ENCODE data around the gene TMCO6. TPM values are rescaled to one million over a fixed set of nuclear protein-coding genes. Genes with fewer than 3 reads are reported as not detected.
"Not testable (repeated sequence)": the region's sequence is repeated elsewhere in the genome, so short reads cannot be mapped to it uniquely, and the experiment has no call there.

TMCO6 gene
- total RNA-seq, 5 donors from 2014 or later (not counting 1 experiment from before 2014, with no cell fraction given), result 24.9 to 56.8 (median 52.2) TPM

DNA sequence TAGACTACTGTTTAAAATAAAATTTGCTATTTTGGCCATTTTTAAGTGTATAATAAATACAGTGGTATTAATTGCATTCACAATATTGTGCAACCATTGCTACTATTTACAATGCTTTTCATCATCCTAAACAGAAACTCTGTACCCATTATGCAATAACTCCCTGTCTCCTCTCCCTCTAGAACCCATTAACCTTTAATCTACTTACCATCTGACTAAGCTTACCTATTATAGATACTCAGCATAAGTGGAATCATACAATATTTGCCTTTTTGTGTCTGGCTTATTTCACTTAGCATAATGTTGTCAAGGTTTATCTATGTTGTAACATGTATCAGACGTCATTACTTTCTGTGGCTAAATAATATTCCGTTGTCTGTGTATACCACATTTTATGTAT lies 32.2 kb upstream of the TMCO6 start:
- Mint-ChIP-seq H3K27me3 (peaks cover 4 to 9% of the 10 kb centered on the region in 2 donors), H3K36me3 (no peaks in the 10 kb centered on the region), H3K4me1 (peaks cover 7 to 9% (median 9%) of the 10 kb centered on the region in 3 donors), H3K9me3 (no peaks in the 10 kb centered on the region), H3K27ac (no peak overlapping the region), H3K4me3 (no peak overlapping the region)
- CTCF ChIA-PET, result interaction anchor here in 1 of 2 donors (0.7 kb wide), 1 partner anchor 30 kb away, joined by 3 read pairs; no protein-coding TSS in a partner anchor
- peaks cover 0 to 5% of the 10 kb centered on the region in 2 experiments for H3K27me3 ChIP-seq (replicated peaks in 1 of 2; ENCODE audit: control insufficient read depth in 2 of 2, extremely low read depth in 1 of 2, insufficient read depth in 2 of 2, low read length in 1 of 2)
- H3K4me1 ChIP-seq (ENCODE audit: control insufficient read depth in 1 of 2, extremely low read depth in 1 of 2, insufficient read depth in 2 of 2, low read length in 2 of 2), result peaks cover 0 to 6% of the 10 kb centered on the region in 2 experiments
- ATAC-seq (replicated peaks in 1 of 4) (no peak), DNase-seq (no peak)
- WGBS (ENCODE audit: insufficient coverage), result no CpG with 5 or more reads among the region's 2 CpGs
- no peaks in the 10 kb centered on the region for H3K9me3 ChIP-seq
- no peak overlapping the region for H3K4me3 ChIP-seq (ENCODE audit: control insufficient read depth in 1 of 2, extremely low read depth in 1 of 2, low read length in 1 of 2)
- H3K36me3 ChIP-seq (ENCODE audit: control insufficient read depth in 2 of 2, extremely low read depth in 1 of 2, insufficient read depth in 1 of 2, low read length in 1 of 2), result no peaks in the 10 kb centered on the region
- POLR2A ChIA-PET, result no interaction called here
- H3K27ac ChIP-seq (ENCODE audit: low read length), result no peak overlapping the region

GRCh38 chr5:140608722-140609121 lies 30.5 kb upstream of the TMCO6 start:
- Mint-ChIP-seq H3K36me3 (no peaks in the 10 kb centered on the region), H3K27me3 (peaks cover 11 to 14% of the 10 kb centered on the region in 2 donors), H3K4me3 (no peak overlapping the region), H3K9me3 (no peaks in the 10 kb centered on the region), H3K27ac (no peak overlapping the region), H3K4me1 (peaks cover 8 to 17% (median 15%) of the 10 kb centered on the region in 3 donors)
- H3K9me3 ChIP-seq, result no peaks in the 10 kb centered on the region
- H3K4me1 ChIP-seq (ENCODE audit: control insufficient read depth in 1 of 2, extremely low read depth in 1 of 2, insufficient read depth in 2 of 2, low read length in 2 of 2), result peaks cover 0 to 6% of the 10 kb centered on the region in 2 experiments
- H3K27ac ChIP-seq (ENCODE audit: low read length), result no peak overlapping the region
- no peak for ATAC-seq (replicated peaks in 1 of 4)
- ChIA-PET POLR2A (no interaction called here), CTCF (interaction anchor here in 1 of 2 donors (0.5 kb wide), 1 partner anchor 21 kb away, joined by 4 read pairs; no protein-coding TSS in a partner anchor)
- H3K4me3 ChIP-seq (ENCODE audit: control insufficient read depth in 1 of 2, extremely low read depth in 1 of 2, low read length in 1 of 2), result no peak overlapping the region
- peaks cover 0 to 14% of the 10 kb centered on the region in 2 experiments for H3K27me3 ChIP-seq (replicated peaks in 1 of 2; ENCODE audit: control insufficient read depth in 2 of 2, extremely low read depth in 1 of 2, insufficient read depth in 2 of 2, low read length in 1 of 2)
- no peaks in the 10 kb centered on the region for H3K36me3 ChIP-seq (ENCODE audit: control insufficient read depth in 2 of 2, extremely low read depth in 1 of 2, insufficient read depth in 1 of 2, low read length in 1 of 2)
- DNase-seq, result no peak

GRCh38 chr5:140609126-140609525 lies 30.1 kb upstream of the TMCO6 start:
- ChIA-PET POLR2A (no interaction called here), CTCF (no interaction called here)
- peaks cover 0 to 6% of the 10 kb centered on the region in 2 experiments for H3K4me1 ChIP-seq (ENCODE audit: control insufficient read depth in 1 of 2, extremely low read depth in 1 of 2, insufficient read depth in 2 of 2, low read length in 2 of 2)
- no peak for ATAC-seq (replicated peaks in 1 of 4)
- H3K4me3 Mint-ChIP-seq, result no peak overlapping the region
- no peaks in the 10 kb centered on the region for H3K9me3 Mint-ChIP-seq
- WGBS (ENCODE audit: insufficient coverage), result 56% methylated on average over 3 of the region's 4 CpGs
- H3K27me3 ChIP-seq (replicated peaks in 1 of 2; ENCODE audit: control insufficient read depth in 2 of 2, extremely low read depth in 1 of 2, insufficient read depth in 2 of 2, low read length in 1 of 2), result peaks cover 0 to 14% of the 10 kb centered on the region in 2 experiments
- DNase-seq, result no peak
- H3K4me1 Mint-ChIP-seq, result peaks cover 8 to 17% (median 15%) of the 10 kb centered on the region in 3 donors
- no peak overlapping the region for H3K27ac Mint-ChIP-seq
- no peaks in the 10 kb centered on the region for H3K9me3 ChIP-seq
- H3K4me3 ChIP-seq (ENCODE audit: control insufficient read depth in 1 of 2, extremely low read depth in 1 of 2, low read length in 1 of 2), result no peak overlapping the region
- H3K36me3 Mint-ChIP-seq, result no peaks in the 10 kb centered on the region
- H3K27ac ChIP-seq (ENCODE audit: low read length), result no peak overlapping the region
- peaks cover 11 to 14% of the 10 kb centered on the region in 2 donors for H3K27me3 Mint-ChIP-seq
- H3K36me3 ChIP-seq (ENCODE audit: control insufficient read depth in 2 of 2, extremely low read depth in 1 of 2, insufficient read depth in 1 of 2, low read length in 1 of 2), result no peaks in the 10 kb centered on the region

GRCh38 chr5:140611020-140611521 lies 28.2 kb upstream of the TMCO6 start:
- Histone ChIP-seq H3K36me3 (ENCODE audit: control insufficient read depth in 2 of 2, extremely low read depth in 1 of 2, insufficient read depth in 1 of 2, low read length in 1 of 2) (no peaks in the 10 kb centered on the region), H3K27ac (ENCODE audit: low read length) (no peak overlapping the region), H3K27me3 (replicated peaks in 1 of 2; ENCODE audit: control insufficient read depth in 2 of 2, extremely low read depth in 1 of 2, insufficient read depth in 2 of 2, low read length in 1 of 2) (peaks cover 0 to 18% of the 10 kb centered on the region in 2 experiments), H3K4me3 (ENCODE audit: control insufficient read depth in 1 of 2, extremely low read depth in 1 of 2, low read length in 1 of 2) (no peak overlapping the region), H3K4me1 (ENCODE audit: control insufficient read depth in 1 of 2, extremely low read depth in 1 of 2, insufficient read depth in 2 of 2, low read length in 2 of 2) (peaks cover 0 to 6% of the 10 kb centered on the region in 2 experiments), H3K9me3 (no peaks in the 10 kb centered on the region)
- CTCF ChIA-PET, result interaction anchor here in 1 of 2 donors (0.7 kb wide), 1 partner anchor 206 kb away, joined by 4 read pairs; no protein-coding TSS in a partner anchor
- 50% methylated on average over 1 of the region's 2 CpGs for WGBS (ENCODE audit: insufficient coverage)
- DNase-seq (no peak), ATAC-seq (replicated peaks in 1 of 4) (no peak)
- Mint-ChIP-seq H3K4me3 (no peak overlapping the region), H3K27ac (no peak overlapping the region), H3K9me3 (no peaks in the 10 kb centered on the region), H3K36me3 (no peaks in the 10 kb centered on the region), H3K4me1 (peaks cover 8 to 17% (median 15%) of the 10 kb centered on the region in 3 donors), H3K27me3 (peaks cover 14 to 15% of the 10 kb centered on the region in 2 donors)
- POLR2A ChIA-PET, result no interaction called here

GRCh38 chr5:140622301-140622700 lies 16.9 kb upstream of the TMCO6 start:
- Histone ChIP-seq H3K4me3 (ENCODE audit: control insufficient read depth in 1 of 2, extremely low read depth in 1 of 2, low read length in 1 of 2) (no peak overlapping the region), H3K27ac (ENCODE audit: low read length) (no peak overlapping the region), H3K36me3 (ENCODE audit: control insufficient read depth in 2 of 2, extremely low read depth in 1 of 2, insufficient read depth in 1 of 2, low read length in 1 of 2) (no peaks in the 10 kb centered on the region), H3K27me3 (replicated peaks in 1 of 2; ENCODE audit: control insufficient read depth in 2 of 2, extremely low read depth in 1 of 2, insufficient read depth in 2 of 2, low read length in 1 of 2) (peaks cover 0 to 5% of the 10 kb centered on the region in 2 experiments), H3K4me1 (ENCODE audit: control insufficient read depth in 1 of 2, extremely low read depth in 1 of 2, insufficient read depth in 2 of 2, low read length in 2 of 2) (no peaks in the 10 kb centered on the region), H3K9me3 (no peaks in the 10 kb centered on the region)
- 92% methylated on average over 2 of the region's 3 CpGs for WGBS (ENCODE audit: insufficient coverage)
- Mint-ChIP-seq H3K9me3 (no peaks in the 10 kb centered on the region), H3K4me1 (no peaks in the 10 kb centered on the region), H3K36me3 (no peaks in the 10 kb centered on the region), H3K4me3 (no peak overlapping the region), H3K27me3 (peaks cover 3 to 14% of the 10 kb centered on the region in 2 donors), H3K27ac (no peak overlapping the region)
- ATAC-seq (replicated peaks in 1 of 4) (no peak), DNase-seq (no peak)
- ChIA-PET POLR2A (interaction anchor here in 1 of 2 donors (1.0 kb wide), 1 partner anchor 57 kb away, joined by 4 read pairs; no protein-coding TSS in a partner anchor), CTCF (interaction anchor here in 1 of 2 donors (0.6 kb wide), 1 partner anchor 234 kb away, joined by 3 read pairs; no protein-coding TSS in a partner anchor)

DNA sequence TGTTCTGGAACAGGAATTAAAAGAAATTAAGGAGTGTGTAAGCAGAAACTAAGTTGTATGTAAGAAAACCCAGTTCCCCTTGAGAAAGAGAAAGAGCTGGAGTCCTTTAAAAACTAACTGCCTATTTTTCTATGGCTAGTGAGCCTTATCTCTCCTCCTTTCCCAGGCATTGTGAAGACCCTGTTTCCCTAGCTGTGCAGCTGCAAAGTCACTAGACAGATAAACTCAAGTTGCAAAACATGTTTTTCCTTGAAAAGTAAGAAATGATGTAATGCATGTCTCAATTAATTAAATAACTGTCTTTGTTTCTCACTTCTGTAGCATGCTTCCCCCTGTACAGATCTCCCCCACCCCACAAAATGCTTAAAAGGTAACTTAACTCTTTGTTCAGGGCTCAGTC lies 16.2 kb upstream of the TMCO6 start:
- H3K9me3 ChIP-seq; H3K27me3 ChIP-seq (replicated peaks in 1 of 2; ENCODE audit: control insufficient read depth in 2 of 2, extremely low read depth in 1 of 2, insufficient read depth in 2 of 2, low read length in 1 of 2); H3K4me3 Mint-ChIP-seq; H3K9me3 Mint-ChIP-seq; H3K36me3 ChIP-seq (ENCODE audit: control insufficient read depth in 2 of 2, extremely low read depth in 1 of 2, insufficient read depth in 1 of 2, low read length in 1 of 2); H3K4me1 Mint-ChIP-seq; DNase-seq; H3K27ac Mint-ChIP-seq; CTCF ChIA-PET; H3K27ac ChIP-seq (ENCODE audit: low read length); H3K4me1 ChIP-seq (ENCODE audit: control insufficient read depth in 1 of 2, extremely low read depth in 1 of 2, insufficient read depth in 2 of 2, low read length in 2 of 2); H3K36me3 Mint-ChIP-seq; H3K4me3 ChIP-seq (ENCODE audit: control insufficient read depth in 1 of 2, extremely low read depth in 1 of 2, low read length in 1 of 2); ATAC-seq (replicated peaks in 1 of 4): not testable (repeated sequence)
- POLR2A ChIA-PET, result interaction anchor here in 1 of 2 donors (1.0 kb wide), 1 partner anchor 58 kb away, joined by 4 read pairs; no protein-coding TSS in a partner anchor
- peaks cover 7 to 10% of the 10 kb centered on the region in 2 donors for H3K27me3 Mint-ChIP-seq
